DMS79 treated with DMSO at 0.1 percent for 48 hours (cell line): ENCODE measurements around the gene POP4.
"Not testable (repeated sequence)": the region's sequence is repeated elsewhere in the genome, so short reads cannot be mapped to it uniquely, and the experiment has no call there.

ENCODE experiments used
- DNase-seq: peaks from one replicate; lab custom pipeline; 2025; lab: John Stamatoyannopoulos, UW

The POP4 gene, protein sequence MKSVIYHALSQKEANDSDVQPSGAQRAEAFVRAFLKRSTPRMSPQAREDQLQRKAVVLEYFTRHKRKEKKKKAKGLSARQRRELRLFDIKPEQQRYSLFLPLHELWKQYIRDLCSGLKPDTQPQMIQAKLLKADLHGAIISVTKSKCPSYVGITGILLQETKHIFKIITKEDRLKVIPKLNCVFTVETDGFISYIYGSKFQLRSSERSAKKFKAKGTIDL

DNA sequence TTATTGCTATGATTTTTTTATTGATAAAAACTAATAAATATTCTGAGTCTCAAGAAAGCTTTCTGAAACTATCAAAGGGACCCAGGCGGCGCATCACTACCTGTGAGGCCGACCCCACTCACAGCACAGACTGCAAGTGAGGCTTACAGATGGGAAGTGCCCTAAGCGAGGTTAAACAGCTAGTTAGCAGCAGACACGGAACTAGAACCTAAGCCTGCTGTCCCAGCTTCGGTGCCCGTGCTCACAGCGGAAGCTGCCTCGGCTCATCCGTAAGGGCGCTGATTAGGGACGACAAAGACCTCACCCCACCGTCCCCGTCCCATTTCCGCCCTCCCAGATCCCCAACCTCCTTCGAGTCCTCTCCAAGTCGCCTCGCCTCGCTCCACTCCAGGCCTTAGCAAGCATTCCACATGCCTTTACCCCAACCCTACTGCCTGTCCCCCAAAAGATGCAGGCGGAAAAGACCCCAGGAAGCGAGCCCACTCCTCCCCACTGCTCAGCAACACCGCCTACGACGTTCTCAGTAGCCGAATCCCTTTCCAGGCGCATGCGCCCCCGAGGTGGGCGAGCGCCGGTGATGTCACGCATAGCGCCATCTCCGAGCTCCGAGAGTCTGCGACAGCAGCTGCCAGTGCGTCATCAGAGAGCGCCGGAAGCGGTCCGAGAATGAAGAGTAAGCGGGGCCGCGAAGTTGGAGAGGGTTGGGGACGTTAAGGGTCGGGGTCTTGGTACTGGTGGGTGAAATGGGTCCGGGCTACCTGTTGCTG, at the start of gene POP4:
POP4 (plus strand) TSS at position 631 of the 767 bp plus-strand sequence; CDS start at position 667, 36 bp downstream.
- peak; percentile 84 for DNase-seq

GRCh38 chr19:29559110-29559509, 47.0 kb upstream of the POP4 start:
- DNase-seq, result not testable (repeated sequence)

- DNase-seq, result no peak
These were observed 46.3 kb upstream of the POP4 start for GRCh38 chr19:29559743-29560142.

GRCh38 chr19:29560313-29561075, 45.6 kb upstream of the POP4 start:
- DNase-seq, result peak; percentile 90

DNA sequence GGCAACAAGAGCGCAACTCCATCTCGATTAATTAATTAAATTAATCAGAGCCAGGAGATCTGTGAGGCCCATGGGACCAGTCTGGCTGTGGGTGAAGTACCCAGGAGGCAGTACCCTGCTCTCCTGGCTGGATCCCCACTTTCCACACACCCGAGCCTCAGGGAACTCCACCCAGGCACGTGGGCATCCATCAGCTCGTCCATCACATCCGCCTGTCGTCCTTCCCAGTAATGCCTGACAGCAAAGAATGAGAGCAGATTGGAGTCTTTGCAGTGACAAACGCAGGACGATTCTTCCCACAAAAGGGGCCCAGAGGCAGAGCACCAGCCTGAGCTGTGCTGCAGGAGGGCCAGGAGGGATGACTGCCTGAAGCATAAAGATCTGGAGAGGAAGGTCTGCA, 44.5 kb upstream of the POP4 start:
- DNase-seq, result no peak

DNA sequence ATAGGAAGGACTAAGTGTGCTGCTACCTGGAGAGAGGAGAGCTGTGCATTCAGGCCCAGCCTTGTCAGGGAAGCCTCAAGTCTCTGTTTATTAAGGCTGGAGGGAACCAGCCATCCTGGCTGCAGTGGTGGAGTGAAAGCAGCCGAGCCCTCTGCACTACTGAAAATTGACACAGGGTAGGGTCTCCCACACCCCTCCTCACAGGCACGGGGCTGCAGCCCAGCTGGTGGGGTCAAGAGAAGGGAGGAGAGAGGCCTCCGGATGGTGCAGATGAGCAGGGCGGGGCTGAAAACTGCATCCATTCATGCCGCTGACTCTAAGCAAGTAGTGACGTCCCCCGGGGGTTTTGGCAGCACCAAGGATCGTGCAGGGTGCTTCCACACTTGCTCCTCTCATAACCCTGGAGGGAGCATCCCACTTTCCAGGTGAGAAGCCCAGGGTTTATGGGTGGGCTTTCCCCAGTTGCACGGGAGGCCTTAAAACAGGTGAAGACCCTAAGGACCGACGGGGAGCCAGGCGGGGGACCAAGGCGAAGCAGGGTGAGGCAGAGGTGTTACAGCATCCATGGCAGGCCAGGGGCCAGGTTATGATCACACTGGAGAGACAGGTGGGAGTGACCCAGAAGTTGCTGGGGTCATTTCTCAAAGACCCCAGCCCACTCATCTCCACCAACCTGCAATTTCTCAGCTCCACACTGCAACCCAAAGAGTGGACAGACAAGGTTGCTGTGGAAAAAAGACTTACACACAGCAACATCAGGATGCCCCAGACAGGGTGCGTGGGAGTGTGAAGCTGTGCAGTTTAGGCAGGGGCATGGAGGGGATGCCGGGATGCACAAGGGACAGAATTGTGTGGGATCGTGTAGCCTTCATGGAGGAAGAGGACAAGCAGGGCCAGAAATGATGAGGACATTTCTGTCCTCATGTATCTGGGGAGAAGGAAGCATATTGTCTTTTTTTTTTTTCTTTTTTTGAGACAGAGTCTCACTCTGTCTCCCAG, 43.5 kb upstream of the POP4 start:
- no peak for DNase-seq

GRCh38 chr19:29563486-29564101, 42.5 kb upstream of the POP4 start:
- no peak for DNase-seq

GRCh38 chr19:29564574-29565005, 41.5 kb upstream of the POP4 start:
- peak; percentile 91 for DNase-seq

DNA sequence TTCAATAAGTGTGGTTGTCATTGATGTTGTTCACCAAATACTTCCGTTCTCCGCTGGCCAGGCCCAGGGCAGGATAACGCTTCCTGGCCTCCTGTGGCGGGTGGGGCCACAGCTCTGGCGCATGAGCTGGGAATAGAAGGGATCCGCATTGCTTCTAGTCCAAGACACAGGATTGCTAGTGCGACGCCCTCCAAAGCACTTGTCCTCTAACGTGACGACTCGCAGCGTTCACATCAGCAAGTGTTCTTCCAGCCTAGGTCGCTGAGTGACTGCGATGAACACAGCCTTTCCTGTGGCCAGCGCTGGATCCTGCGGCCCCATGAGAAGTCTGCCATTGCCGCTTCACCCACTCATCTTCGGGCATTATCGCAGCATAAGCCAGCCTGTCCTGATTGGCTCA, 40.9 kb upstream of the POP4 start:
- peak; percentile 69 for DNase-seq

- DNase-seq, result no peak
These were observed 39.5 kb upstream of the POP4 start for GRCh38 chr19:29566496-29567054.

GRCh38 chr19:29567366-29567915, 38.6 kb upstream of the POP4 start:
- DNase-seq, result no peak

- no peak for DNase-seq
These were observed 37.8 kb upstream of the POP4 start for GRCh38 chr19:29568036-29569025.

- no peak for DNase-seq
These were observed 36.8 kb upstream of the POP4 start for GRCh38 chr19:29569038-29569911.

DNA sequence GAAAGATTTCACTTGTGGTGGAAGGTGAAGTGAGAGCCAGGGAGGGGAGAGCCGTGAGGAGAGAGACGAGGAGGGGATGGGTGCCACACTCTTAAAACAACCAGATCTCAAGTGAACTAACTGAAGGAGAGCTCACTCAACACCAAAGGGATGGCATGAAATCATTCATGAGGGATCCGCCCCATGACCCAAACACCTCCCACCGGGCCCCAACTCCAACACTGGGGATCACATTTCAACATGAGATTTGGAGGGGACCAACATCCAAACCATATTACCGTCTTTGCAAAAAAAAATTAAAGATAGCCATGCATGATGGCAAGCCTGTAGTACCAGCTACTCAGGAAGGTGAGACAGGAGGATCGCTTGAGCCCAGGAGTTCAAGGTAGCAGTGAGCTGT, 34.9 kb upstream of the POP4 start:
- DNase-seq, result no peak

GRCh38 chr19:29573486-29573885, 32.6 kb upstream of the POP4 start:
- no peak for DNase-seq

DNA sequence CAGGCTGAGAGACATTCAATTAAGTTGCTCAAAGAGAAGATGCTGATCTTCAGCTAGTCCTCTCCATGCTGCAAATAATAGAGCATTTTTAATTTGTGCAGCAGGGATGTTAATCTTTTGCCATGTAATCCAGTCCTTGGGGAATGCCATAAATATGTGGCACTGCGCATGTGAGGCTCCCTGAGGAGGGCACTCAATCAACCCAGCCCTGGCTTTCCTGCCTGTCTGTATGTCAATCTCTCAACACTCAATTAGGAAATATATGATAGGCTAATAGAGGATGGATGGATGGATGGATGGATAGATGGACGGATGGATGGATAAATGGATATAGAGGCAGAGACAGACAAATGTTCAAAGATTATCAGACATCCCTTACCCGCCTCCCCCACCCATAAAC, 31.6 kb upstream of the POP4 start:
- no peak for DNase-seq

DNA sequence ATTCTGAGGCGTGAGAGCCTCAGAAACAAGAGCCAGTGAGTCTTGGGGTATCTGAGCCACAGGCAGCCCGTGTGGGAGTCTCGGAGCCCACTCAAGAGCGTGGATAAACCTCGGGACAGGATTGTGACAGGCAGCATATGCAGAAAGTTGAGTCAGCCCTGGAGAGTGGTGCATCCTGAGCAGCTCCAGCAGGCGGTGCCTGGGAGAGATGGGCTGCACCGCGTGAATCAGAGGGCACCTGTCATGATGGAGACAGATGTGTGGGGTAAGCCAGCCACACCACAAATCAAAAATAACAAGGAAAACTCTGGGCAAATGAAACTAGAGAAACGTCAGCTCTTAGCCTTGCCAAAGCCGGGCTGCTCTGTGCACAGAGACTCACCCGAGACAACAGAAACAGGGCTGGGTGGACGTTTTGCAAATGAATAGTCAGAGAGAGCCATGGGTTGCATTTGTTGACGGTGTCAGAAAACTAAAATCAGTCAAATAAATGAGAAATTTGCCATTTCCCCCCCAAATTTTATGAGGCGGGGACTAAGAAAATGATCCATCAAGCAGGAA, 30.0 kb upstream of the POP4 start:
- DNase-seq, result no peak
